Transverse colon (tissue), 4 donors: ENCODE results near the gene NCK2. TPM values are rescaled to one million over a fixed set of nuclear protein-coding genes. Genes with fewer than 3 reads are reported as not detected.

Experiments used
- DNase-seq: peaks from one replicate; pipeline ENCODE4 v3.0.0-alpha.2; 2019
- H3K27ac ChIP-seq, 4 donors: fragments of 200-600 bp; sonication (generic); 2 replicates each; pipeline ENCODE4 v1.5.1; 2016 to 2018; ENCODE audit warnings: inconsistent platforms in 4 of 4
- H3K27me3 ChIP-seq: fragments of 200-600 bp; sonication (generic); 2 replicates; pipeline ENCODE4 v1.5.1; 2017; ENCODE audit warnings: inconsistent platforms
- H3K36me3 ChIP-seq, 4 donors: fragments of 200-600 bp; sonication (generic); 2 replicates each; pipeline ENCODE4 v1.5.1; 2017 to 2019; ENCODE audit warnings: inconsistent platforms in 4 of 4
- H3K4me1 ChIP-seq, 4 donors: fragments of 200-600 bp; sonication (generic); 2 replicates each; pipeline ENCODE4 v1.5.1; 2017 to 2020; ENCODE audit warnings: inconsistent platforms in 4 of 4
- H3K4me3 ChIP-seq, 4 donors: fragments of 200-600 bp; sonication (generic); 1 replicate in 1 of 4; 2 replicates in 3 of 4; pipeline versions ENCODE4 v1.5.1 to v1.6.1; 2017 to 2019; ENCODE audit warnings: inconsistent platforms in 4 of 4
- H3K9me3 ChIP-seq, 2 donors: fragments of 200-600 bp; sonication (generic); 2 replicates each; pipeline ENCODE4 v1.5.1; 2017 to 2019; ENCODE audit warnings: inconsistent platforms in 2 of 2
- EP300 ChIP-seq: sonication (generic); formaldehyde crosslinking; IDR thresholded peaks from one replicate; pipeline ENCODE4 v1.6.1; 2017; ENCODE audit warnings: antibody characterized with exemption, low read depth
- POLR2A ChIP-seq: fragments of 450-650 bp; IDR thresholded peaks from one replicate; pipeline ENCODE4 v1.6.1; 2016; ENCODE audit warnings: antibody characterized with exemption, mild to moderate bottlenecking, moderate library complexity
- POLR2AphosphoS5 ChIP-seq, 3 donors: sonication (generic); formaldehyde crosslinking; IDR thresholded peaks; one replicate each; pipeline ENCODE4 v1.6.1; 2016; ENCODE audit warnings: antibody characterized with exemption in 3 of 3
- WGBS, 2 donors: methylation state at CpG; one replicate each; pipeline ENCODE4 v1.1.5; 2018; ENCODE audit warnings: low coverage in 1 of 2; 5-methylcytosine and 5-hydroxymethylcytosine counted together
- in situ Hi-C, 4 donors: fragments of 200-750 bp; cut with MboI; loops; one replicate each; pipeline versions ENCODE4 v1.15.0 to v1.15.1; 2017; ENCODE audit warnings: low sequenced_read_pairs in 3 of 4, low pct_ligation_motif_present in 1 of 4, low pct_unique_long_range_greater_than_20kb in 1 of 4
- intact Hi-C: fragments of 100-400 bp; cut with DNase I; formaldehyde crosslinking; loops from one replicate; pipeline ENCODE4 v1.15.1; 2023; ENCODE audit warnings: low total_unique reads
- total RNA-seq, 4 donors: library from RNA; depleted of rRNA; stranded (reverse); fragments of >200 nt; gene quantifications; one replicate each; pipeline ENCODE4 v1.1.0, GENCODE V29; 2016
- TF ChIP-seq, protein P1 (sequence below), 5 experiments: fragments of 200-600 bp in 3 of 5; fragments of 450-650 bp in 2 of 5; sonication (generic) in 3 of 5; IDR thresholded peaks; 1 replicate in 2 of 5; 2 replicates in 3 of 5; pipeline ENCODE4 v1.5.1; 2016 to 2017; ENCODE audit warnings: antibody characterized with exemption in 5 of 5, inconsistent platforms in 3 of 5, mild to moderate bottlenecking in 2 of 5, moderate library complexity in 1 of 5

NCK2 gene
- total RNA-seq, 4 donors from 2014 or later, result 42.2 to 74.1 (median 59.9) TPM

DNA sequence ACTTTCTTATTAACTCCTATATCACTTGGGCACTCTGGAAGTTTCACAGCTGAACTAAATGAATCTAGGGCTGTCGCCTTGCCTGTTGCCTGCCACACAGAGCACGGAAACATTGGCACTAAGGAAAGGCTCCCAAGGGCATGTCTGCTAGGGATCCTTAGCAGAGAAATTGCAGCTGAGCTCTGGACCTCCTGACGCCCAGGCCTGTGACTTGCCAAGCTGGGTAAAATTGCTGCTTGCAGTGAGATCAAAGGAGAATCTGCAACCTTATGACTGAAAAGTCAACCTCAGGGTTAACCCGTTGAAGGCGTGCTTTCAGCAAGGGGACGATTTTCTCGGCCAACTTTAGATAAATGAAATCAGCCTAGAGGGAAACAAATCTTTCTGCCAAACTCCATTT, 189.8 kb downstream of the NCK2 start:
- H3K4me1 ChIP-seq, result peaks cover 0 to 7% (median 0%) of the 10 kb centered on the region in 4 donors
- peak overlapping the region in 1 of 4 donors; percentile 2 for H3K27ac ChIP-seq
- no peaks in the 10 kb centered on the region for H3K9me3 ChIP-seq
- no peak overlapping the region for H3K4me3 ChIP-seq
- DNase-seq, result no peak
- TF ChIP-seq POLR2AphosphoS5 (IDR thresholded peaks at IDR 0.05) (no peak), EP300 (no peak), POLR2A (no peak)
- TF ChIP-seq, protein P1, sequence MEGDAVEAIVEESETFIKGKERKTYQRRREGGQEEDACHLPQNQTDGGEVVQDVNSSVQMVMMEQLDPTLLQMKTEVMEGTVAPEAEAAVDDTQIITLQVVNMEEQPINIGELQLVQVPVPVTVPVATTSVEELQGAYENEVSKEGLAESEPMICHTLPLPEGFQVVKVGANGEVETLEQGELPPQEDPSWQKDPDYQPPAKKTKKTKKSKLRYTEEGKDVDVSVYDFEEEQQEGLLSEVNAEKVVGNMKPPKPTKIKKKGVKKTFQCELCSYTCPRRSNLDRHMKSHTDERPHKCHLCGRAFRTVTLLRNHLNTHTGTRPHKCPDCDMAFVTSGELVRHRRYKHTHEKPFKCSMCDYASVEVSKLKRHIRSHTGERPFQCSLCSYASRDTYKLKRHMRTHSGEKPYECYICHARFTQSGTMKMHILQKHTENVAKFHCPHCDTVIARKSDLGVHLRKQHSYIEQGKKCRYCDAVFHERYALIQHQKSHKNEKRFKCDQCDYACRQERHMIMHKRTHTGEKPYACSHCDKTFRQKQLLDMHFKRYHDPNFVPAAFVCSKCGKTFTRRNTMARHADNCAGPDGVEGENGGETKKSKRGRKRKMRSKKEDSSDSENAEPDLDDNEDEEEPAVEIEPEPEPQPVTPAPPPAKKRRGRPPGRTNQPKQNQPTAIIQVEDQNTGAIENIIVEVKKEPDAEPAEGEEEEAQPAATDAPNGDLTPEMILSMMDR (IDR thresholded peaks at IDR 0.05), result no peak
- no peaks in the 10 kb centered on the region for H3K27me3 ChIP-seq
- 15 to 33% methylated on average over 5 to 7 of the region's 7 CpGs for WGBS, 2 donors
- intact Hi-C loops, result no loop called here
- H3K36me3 ChIP-seq, result no peaks in the 10 kb centered on the region
- in situ Hi-C loops, result no loop called here

DNA sequence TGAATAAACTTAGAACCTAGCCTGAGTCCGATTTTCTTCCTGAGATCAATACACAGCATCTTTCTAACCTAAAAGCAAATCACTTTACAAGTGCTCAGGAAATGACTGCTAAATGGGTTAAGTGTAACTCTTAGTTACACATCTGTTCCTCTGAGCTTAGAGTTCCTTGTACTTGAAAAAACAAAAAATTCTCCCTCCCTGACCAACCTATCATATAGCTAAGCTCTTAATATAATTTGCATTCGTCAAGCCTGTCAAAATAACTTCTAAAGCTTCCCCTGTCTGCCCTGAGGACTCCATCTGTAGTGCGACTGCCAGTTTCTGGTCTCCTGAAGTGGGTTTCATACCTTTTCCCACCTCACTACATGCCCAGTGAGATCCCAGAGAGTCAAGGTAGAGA, 190.4 kb downstream of the NCK2 start:
- in situ Hi-C loops (no loop called here), intact Hi-C loops (no loop called here)
- H3K27me3 ChIP-seq, result no peaks in the 10 kb centered on the region
- no peak for DNase-seq
- H3K9me3 ChIP-seq, result no peaks in the 10 kb centered on the region
- H3K36me3 ChIP-seq, result no peaks in the 10 kb centered on the region
- 38 to 56% methylated on average over 2 to 3 of the region's 3 CpGs for WGBS, 2 donors
- H3K4me1 ChIP-seq, result peaks cover 0 to 7% (median 0%) of the 10 kb centered on the region in 4 donors
- TF ChIP-seq, protein P1 (IDR thresholded peaks at IDR 0.05), result no peak
- TF ChIP-seq POLR2A (no peak), EP300 (no peak), POLR2AphosphoS5 (IDR thresholded peaks at IDR 0.05) (no peak)
- H3K27ac ChIP-seq, result no peak overlapping the region
- H3K4me3 ChIP-seq, result no peak overlapping the region

DNA sequence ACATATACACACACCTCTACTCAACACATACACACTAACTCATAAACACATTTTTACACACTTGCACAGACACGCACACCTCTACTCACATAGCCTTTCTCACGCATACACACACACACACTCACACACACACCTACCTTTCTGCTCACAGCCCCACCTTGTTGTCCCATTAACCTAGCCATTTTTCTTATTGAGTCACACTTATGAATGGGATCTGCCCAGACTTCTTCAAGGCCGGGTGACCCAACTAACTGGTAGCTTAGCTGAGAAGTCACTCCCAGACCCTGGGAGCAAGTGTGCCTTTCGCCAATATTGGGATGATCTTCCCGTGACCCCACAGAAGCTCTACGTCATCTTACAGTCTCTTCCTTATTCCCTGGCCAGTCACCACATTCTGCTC, 192.2 kb downstream of the NCK2 start:
- TF ChIP-seq, protein P1 (IDR thresholded peaks at IDR 0.05), result no peak
- no peak for TF ChIP-seq POLR2A
- no peak for TF ChIP-seq POLR2AphosphoS5 (IDR thresholded peaks at IDR 0.05)
- no peak for TF ChIP-seq EP300
- in situ Hi-C loops (no loop called here), intact Hi-C loops (no loop called here)
- no peaks in the 10 kb centered on the region for H3K27me3 ChIP-seq
- no peaks in the 10 kb centered on the region for H3K9me3 ChIP-seq
- H3K4me3 ChIP-seq, result no peak overlapping the region
- no peak overlapping the region for H3K27ac ChIP-seq
- no peaks in the 10 kb centered on the region for H3K36me3 ChIP-seq
- peaks cover 0 to 7% (median 0%) of the 10 kb centered on the region in 4 donors for H3K4me1 ChIP-seq
- no peak for DNase-seq
- 94 to 96% methylated on average over 6 of the region's 6 CpGs for WGBS, 2 donors

DNA sequence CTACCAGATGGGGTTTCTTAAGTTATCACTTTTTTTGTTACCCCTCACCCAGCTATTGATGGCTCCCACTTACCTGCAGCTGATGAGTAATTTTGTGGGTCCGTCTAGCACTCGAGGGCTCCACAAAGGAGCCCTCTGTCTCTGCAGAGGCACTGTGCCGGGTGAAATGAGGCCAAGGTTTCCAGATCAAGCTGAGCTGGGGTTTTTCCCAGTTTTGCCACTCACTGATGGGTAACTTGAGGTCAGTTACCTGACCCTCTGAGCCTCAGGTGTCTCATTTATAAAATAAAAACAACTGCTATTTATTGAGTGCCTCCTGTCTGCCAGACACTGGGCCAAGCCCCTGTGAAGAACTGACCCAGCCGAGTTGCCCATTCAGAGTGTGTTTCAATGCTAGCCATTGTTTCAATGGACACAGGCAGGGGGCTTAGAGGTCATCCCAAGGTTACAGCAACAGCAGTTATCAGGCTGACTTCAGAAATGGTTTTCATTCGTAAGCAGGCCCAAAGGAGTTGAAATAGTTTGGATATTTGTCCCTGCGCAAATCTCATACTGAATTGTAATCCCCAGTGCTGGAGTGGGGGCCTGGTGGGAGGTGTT, 192.9 kb downstream of the NCK2 start:
- no peaks in the 10 kb centered on the region for H3K27me3 ChIP-seq
- no peak overlapping the region for H3K27ac ChIP-seq
- 91 to 93% methylated on average over 2 to 6 of the region's 6 CpGs for WGBS, 2 donors
- H3K36me3 ChIP-seq, result no peaks in the 10 kb centered on the region
- TF ChIP-seq POLR2AphosphoS5 (IDR thresholded peaks at IDR 0.05), result no peak
- TF ChIP-seq, protein P1 (IDR thresholded peaks at IDR 0.05), result no peak
- no peak for TF ChIP-seq EP300
- no peak for TF ChIP-seq POLR2A
- no peaks in the 10 kb centered on the region for H3K9me3 ChIP-seq
- no peak for DNase-seq
- intact Hi-C loops, result no loop called here
- H3K4me1 ChIP-seq, result peaks cover 0 to 7% (median 0%) of the 10 kb centered on the region in 4 donors
- in situ Hi-C loops, result no loop called here
- no peak overlapping the region for H3K4me3 ChIP-seq
